ENCODE measurements around the gene LIX1L. TPM values are rescaled to one million over a fixed set of nuclear protein-coding genes. Genes with fewer than 3 reads are reported as not detected.

The LIX1L gene
- total RNA-seq, 1 donor from 2014 or later: 27.6 TPM

DNA sequence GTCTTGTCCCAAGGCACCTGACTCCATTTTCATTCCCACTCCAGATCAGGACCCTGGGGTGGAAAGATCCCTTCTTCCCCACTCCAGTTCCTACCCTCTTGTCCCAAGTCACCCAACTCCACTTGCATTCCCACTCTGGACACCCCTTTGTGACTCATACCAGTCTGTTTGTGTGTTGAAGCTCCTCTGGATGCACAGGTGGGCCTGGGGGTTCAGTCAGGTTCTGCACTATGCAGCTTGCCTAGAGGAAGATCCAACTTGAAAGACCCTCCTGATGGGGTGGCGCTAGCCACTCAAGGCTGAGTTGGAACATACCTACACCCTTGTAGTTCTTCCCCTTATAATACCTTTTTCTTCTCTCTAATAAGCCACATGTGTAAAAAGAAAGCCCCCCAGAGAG lies 62.3 kb downstream of the LIX1L start:
- H3K27ac Mint-ChIP-seq: no peak overlapping the region
- no peaks in the 10 kb centered on the region for H3K36me3 Mint-ChIP-seq
- H3K4me3 Mint-ChIP-seq: no peak overlapping the region
- no peaks in the 10 kb centered on the region for H3K9me3 Mint-ChIP-seq
- TF ChIP-seq CTCF (IDR thresholded peaks at IDR 0.05; ENCODE audit: unreplicated experiment): no peak
- peaks cover 4% of the 10 kb centered on the region for H3K27me3 Mint-ChIP-seq (ENCODE audit: low read depth)
- no peak for DNase-seq (ENCODE audit: low spot score in 2 of 2, unreplicated experiment in 2 of 2)
- peaks cover 23% of the 10 kb centered on the region for H3K4me1 Mint-ChIP-seq

DNA sequence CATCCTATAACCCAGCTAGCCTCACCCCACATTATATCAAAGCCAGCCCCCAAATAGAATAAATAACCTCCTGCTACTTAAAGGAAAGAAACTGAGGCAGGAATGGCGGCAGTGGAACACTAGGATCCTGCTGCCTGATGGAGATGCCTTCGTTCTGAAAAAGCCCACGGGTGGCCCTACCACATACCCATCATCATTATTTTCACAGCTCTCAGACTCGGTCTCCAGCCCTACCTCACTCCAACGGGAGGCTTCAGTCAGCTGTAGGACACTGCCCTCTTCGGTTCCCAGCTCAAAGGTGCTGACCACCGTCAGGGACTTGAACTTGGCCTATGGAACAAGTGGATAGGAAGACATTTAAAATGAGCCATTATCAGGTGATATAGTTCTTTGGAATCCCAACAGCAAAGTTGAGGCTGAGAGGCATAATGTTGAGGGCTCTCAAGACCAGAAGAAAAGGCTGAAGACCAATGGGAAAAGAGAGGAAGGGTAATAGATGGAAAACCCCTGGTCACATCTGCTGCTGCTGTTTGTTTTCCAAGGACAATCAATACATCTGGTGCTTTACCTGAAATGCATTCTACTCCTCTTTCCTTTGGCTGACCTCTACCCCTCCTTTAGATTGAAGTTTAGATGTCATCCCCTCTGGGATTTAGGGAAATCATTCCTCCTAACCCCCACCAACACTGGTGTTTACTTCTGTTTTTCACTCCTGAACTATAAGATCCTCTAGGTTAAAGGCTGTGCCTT lies 64.3 kb downstream of the LIX1L start:
- no peaks in the 10 kb centered on the region for H3K36me3 Mint-ChIP-seq
- no peak overlapping the region for H3K4me3 Mint-ChIP-seq
- peaks cover 4% of the 10 kb centered on the region for H3K27me3 Mint-ChIP-seq (ENCODE audit: low read depth)
- no peak for DNase-seq (ENCODE audit: low spot score in 2 of 2, unreplicated experiment in 2 of 2)
- peaks cover 23% of the 10 kb centered on the region for H3K4me1 Mint-ChIP-seq
- H3K27ac Mint-ChIP-seq: no peak overlapping the region
- no peaks in the 10 kb centered on the region for H3K9me3 Mint-ChIP-seq
- no peak for TF ChIP-seq CTCF (IDR thresholded peaks at IDR 0.05; ENCODE audit: unreplicated experiment)

DNA sequence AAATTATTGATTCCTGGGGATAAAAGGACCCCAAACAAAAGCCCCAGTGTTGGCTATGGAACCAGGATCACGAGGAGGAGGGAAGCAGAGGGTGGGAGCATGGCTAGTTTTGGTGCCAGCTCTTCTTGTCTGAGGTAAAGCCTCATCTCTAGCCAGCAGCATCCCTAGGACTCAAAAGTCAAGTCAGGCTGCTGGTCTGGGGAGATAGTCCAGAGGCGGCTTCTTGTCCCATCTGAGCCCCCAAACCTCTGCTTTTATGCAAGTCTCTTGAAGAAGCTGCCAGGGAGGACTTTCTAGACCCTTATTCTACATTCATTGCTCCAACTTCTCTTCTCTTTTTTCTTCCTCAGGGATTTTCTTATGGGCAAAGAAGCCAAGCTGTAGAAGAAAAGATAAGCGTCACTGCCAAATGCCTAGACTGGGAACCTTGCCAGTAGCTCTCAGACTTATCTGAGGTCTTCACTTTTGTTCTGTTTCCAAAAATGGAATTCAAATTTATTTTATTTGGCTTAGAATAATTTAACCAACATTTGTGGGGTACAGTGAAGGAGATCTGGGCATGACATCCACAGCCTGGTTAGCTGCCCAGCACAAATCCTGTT lies 65.2 kb downstream of the LIX1L start:
- H3K27ac Mint-ChIP-seq: peak overlapping the region; percentile 96
- H3K4me3 Mint-ChIP-seq: peak overlapping the region; percentile 27
- no peaks in the 10 kb centered on the region for H3K9me3 Mint-ChIP-seq
- no peak for DNase-seq (ENCODE audit: low spot score in 2 of 2, unreplicated experiment in 2 of 2)
- H3K4me1 Mint-ChIP-seq: peaks cover 23% of the 10 kb centered on the region
- H3K27me3 Mint-ChIP-seq (ENCODE audit: low read depth): peaks cover 4% of the 10 kb centered on the region
- TF ChIP-seq CTCF (IDR thresholded peaks at IDR 0.05; ENCODE audit: unreplicated experiment): no peak
- H3K36me3 Mint-ChIP-seq: no peaks in the 10 kb centered on the region

DNA sequence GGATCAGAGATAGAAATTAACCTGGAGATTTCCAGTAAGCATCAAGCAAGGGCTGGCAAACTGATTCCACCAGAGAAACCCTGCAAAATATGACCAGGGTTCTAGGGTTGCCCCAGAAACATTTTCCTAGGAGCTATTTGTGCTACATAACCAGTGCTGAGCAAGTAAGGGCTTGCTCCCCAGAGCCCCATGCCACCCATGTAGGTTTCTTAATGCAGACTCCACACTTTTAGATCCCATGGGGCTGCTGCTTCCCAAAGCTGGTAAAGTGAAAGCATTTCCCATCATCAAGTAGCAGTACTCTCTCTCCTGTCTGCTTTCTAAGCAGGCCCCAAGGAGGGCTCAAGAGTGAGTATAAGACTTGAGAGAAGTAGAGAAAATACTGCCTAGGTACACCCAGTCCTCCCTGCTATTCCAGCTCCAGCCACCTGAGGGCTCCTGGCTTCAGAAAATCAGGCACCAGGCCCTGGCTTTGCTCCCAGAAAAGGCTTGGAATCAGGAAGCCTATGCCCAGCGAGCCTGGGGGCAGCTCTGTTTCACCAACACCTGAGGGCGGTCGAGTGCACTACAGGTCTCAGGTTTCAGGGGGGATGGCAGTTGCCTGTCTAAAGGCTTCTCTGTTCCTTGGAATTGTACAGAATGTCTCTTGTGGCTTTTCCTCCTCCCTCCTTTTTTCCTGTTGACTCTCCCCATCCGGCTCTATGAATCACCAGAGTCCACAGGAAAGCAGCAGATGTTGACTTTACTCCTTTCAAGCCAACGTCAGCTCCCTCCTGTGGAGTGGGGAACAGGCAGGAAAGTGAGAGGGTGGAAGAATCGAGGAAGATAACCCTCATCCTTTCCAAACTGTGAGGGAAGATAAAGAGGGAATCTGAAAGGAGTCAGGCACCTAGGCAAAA lies 66.0 kb downstream of the LIX1L start:
- Mint-ChIP-seq H3K9me3 (no peaks in the 10 kb centered on the region), H3K27ac (peak overlapping the region; percentile 96)

More for the DNA sequence above, 66.0 kb downstream of the LIX1L start:
- Mint-ChIP-seq H3K4me3 (peak overlapping the region; percentile 27), H3K4me1 (peaks cover 23% of the 10 kb centered on the region), H3K36me3 (no peaks in the 10 kb centered on the region), H3K27me3 (ENCODE audit: low read depth) (peaks cover 4% of the 10 kb centered on the region)
- peak; percentile 84 to 94 for DNase-seq (ENCODE audit: low spot score in 2 of 2, unreplicated experiment in 2 of 2)
- peak; percentile 73 for TF ChIP-seq CTCF (IDR thresholded peaks at IDR 0.05; ENCODE audit: unreplicated experiment)

All from mesothelial cell of epicardium (in vitro differentiated cells).